Measurements from ENCODE around the gene KCTD11. TPM values are rescaled to one million over a fixed set of nuclear protein-coding genes. Genes with fewer than 3 reads are reported as not detected.

The KCTD11 gene
- total and polyA plus RNA-seq, 10 of the 15 experiments (the other 5 are each of a cell fraction or from before 2014, with no cell fraction given): 0.05 to 7.3 (median 2.9) TPM

DNA sequence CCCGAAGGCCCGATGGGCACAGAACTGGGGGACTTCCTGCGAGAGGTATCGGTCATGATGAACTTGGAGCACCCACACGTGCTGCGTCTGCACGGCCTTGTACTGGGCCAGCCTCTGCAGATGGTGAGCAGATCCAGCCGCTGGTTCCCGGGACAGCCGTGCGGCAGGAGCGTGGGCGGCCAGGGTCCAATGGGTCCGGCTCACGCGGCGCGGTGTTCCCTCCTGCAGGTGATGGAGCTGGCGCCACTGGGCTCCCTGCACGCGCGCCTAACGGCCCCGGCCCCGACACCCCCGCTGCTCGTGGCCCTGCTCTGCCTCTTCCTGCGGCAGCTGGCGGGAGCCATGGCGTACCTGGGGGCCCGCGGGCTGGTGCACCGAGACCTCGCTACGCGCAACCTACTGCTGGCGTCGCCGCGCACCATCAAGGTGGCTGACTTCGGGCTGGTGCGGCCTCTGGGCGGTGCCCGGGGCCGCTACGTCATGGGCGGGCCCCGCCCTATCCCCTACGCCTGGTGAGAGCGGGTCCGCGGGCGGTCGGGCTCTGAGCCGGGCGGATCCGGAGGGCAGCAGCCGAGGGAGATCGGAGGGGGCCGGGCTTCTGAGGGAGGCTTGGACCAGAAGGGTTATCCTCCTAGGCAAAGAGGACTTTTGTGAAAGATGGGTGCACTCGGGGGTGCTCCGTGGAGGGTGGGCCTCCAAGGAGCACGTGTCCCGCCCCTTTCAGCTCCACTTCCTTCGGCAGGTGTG, 32.0 kb downstream of the KCTD11 start (continued):
- TF ChIP-seq, protein P1, sequence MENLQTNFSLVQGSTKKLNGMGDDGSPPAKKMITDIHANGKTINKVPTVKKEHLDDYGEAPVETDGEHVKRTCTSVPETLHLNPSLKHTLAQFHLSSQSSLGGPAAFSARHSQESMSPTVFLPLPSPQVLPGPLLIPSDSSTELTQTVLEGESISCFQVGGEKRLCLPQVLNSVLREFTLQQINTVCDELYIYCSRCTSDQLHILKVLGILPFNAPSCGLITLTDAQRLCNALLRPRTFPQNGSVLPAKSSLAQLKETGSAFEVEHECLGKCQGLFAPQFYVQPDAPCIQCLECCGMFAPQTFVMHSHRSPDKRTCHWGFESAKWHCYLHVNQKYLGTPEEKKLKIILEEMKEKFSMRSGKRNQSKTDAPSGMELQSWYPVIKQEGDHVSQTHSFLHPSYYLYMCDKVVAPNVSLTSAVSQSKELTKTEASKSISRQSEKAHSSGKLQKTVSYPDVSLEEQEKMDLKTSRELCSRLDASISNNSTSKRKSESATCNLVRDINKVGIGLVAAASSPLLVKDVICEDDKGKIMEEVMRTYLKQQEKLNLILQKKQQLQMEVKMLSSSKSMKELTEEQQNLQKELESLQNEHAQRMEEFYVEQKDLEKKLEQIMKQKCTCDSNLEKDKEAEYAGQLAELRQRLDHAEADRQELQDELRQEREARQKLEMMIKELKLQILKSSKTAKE (IDR thresholded peaks at IDR 0.05; ENCODE audit: low read depth, poor library complexity, severe bottlenecking): no peak
- TF ChIP-seq RB1 (IDR thresholded peaks at IDR 0.05; ENCODE audit: borderline replicate concordance) (no peak), RAD51 (IDR thresholded peaks at IDR 0.05) (no peak), SMC3 (IDR thresholded peaks at IDR 0.05; ENCODE audit: borderline replicate concordance, low read length) (no peak), SPI1 (IDR thresholded peaks at IDR 0.05; ENCODE audit: borderline replicate concordance, insufficient read depth, low read depth, low read length) (0 out of 2 replicates have a peak, but pooled peaks have one; percentile 13), NFYA (IDR thresholded peaks at IDR 0.05; ENCODE audit: borderline replicate concordance, low read depth, low read length) (no peak), IRF4 (IDR thresholded peaks at IDR 0.05; ENCODE audit: low read depth, low read length) (no peak)
- TF ChIP-seq, protein P2, sequence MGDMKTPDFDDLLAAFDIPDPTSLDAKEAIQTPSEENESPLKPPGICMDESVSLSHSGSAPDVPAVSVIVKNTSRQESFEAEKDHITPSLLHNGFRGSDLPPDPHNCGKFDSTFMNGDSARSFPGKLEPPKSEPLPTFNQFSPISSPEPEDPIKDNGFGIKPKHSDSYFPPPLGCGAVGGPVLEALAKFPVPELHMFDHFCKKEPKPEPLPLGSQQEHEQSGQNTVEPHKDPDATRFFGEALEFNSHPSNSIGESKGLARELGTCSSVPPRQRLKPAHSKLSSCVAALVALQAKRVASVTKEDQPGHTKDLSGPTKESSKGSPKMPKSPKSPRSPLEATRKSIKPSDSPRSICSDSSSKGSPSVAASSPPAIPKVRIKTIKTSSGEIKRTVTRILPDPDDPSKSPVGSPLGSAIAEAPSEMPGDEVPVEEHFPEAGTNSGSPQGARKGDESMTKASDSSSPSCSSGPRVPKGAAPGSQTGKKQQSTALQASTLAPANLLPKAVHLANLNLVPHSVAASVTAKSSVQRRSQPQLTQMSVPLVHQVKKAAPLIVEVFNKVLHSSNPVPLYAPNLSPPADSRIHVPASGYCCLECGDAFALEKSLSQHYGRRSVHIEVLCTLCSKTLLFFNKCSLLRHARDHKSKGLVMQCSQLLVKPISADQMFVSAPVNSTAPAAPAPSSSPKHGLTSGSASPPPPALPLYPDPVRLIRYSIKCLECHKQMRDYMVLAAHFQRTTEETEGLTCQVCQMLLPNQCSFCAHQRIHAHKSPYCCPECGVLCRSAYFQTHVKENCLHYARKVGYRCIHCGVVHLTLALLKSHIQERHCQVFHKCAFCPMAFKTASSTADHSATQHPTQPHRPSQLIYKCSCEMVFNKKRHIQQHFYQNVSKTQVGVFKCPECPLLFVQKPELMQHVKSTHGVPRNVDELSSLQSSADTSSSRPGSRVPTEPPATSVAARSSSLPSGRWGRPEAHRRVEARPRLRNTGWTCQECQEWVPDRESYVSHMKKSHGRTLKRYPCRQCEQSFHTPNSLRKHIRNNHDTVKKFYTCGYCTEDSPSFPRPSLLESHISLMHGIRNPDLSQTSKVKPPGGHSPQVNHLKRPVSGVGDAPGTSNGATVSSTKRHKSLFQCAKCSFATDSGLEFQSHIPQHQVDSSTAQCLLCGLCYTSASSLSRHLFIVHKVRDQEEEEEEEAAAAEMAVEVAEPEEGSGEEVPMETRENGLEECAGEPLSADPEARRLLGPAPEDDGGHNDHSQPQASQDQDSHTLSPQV (IDR thresholded peaks at IDR 0.05): no peak
- TF ChIP-seq, protein P3, sequence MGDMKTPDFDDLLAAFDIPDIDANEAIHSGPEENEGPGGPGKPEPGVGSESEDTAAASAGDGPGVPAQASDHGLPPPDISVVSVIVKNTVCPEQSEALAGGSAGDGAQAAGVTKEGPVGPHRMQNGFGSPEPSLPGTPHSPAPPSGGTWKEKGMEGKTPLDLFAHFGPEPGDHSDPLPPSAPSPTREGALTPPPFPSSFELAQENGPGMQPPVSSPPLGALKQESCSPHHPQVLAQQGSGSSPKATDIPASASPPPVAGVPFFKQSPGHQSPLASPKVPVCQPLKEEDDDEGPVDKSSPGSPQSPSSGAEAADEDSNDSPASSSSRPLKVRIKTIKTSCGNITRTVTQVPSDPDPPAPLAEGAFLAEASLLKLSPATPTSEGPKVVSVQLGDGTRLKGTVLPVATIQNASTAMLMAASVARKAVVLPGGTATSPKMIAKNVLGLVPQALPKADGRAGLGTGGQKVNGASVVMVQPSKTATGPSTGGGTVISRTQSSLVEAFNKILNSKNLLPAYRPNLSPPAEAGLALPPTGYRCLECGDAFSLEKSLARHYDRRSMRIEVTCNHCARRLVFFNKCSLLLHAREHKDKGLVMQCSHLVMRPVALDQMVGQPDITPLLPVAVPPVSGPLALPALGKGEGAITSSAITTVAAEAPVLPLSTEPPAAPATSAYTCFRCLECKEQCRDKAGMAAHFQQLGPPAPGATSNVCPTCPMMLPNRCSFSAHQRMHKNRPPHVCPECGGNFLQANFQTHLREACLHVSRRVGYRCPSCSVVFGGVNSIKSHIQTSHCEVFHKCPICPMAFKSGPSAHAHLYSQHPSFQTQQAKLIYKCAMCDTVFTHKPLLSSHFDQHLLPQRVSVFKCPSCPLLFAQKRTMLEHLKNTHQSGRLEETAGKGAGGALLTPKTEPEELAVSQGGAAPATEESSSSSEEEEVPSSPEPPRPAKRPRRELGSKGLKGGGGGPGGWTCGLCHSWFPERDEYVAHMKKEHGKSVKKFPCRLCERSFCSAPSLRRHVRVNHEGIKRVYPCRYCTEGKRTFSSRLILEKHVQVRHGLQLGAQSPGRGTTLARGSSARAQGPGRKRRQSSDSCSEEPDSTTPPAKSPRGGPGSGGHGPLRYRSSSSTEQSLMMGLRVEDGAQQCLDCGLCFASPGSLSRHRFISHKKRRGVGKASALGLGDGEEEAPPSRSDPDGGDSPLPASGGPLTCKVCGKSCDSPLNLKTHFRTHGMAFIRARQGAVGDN (IDR thresholded peaks at IDR 0.05): no peak
- TF ChIP-seq, protein P4, sequence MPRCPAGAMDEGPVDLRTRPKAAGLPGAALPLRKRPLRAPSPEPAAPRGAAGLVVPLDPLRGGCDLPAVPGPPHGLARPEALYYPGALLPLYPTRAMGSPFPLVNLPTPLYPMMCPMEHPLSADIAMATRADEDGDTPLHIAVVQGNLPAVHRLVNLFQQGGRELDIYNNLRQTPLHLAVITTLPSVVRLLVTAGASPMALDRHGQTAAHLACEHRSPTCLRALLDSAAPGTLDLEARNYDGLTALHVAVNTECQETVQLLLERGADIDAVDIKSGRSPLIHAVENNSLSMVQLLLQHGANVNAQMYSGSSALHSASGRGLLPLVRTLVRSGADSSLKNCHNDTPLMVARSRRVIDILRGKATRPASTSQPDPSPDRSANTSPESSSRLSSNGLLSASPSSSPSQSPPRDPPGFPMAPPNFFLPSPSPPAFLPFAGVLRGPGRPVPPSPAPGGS (IDR thresholded peaks at IDR 0.05; ENCODE audit: borderline replicate concordance, insufficient read depth, low read depth, low read length, poor library complexity, severe bottlenecking): no peak
- TF ChIP-seq, protein P5, sequence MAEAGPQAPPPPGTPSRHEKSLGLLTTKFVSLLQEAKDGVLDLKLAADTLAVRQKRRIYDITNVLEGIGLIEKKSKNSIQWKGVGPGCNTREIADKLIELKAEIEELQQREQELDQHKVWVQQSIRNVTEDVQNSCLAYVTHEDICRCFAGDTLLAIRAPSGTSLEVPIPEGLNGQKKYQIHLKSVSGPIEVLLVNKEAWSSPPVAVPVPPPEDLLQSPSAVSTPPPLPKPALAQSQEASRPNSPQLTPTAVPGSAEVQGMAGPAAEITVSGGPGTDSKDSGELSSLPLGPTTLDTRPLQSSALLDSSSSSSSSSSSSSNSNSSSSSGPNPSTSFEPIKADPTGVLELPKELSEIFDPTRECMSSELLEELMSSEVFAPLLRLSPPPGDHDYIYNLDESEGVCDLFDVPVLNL (IDR thresholded peaks at IDR 0.05; ENCODE audit: low read depth, low read length): no peak

Measured in GM12878 (cell line).